PFSK-1 (cell line): Measurements from ENCODE around the gene PPM1L.

Experiments used
- FOXP2 ChIP-seq: optimal IDR thresholded peaks from 2 replicates; pipeline ENCODE3; 2011; ENCODE audit warnings: borderline replicate concordance, control low read depth, inconsistent platforms; ENCODE audit not compliant: insufficient read depth; ENCODE audit errors: extremely low read length, extremely low read depth
- POLR2AphosphoS5 ChIP-seq: IDR thresholded peaks from 2 replicates; pipeline ENCODE4 v1.6.1; 2012; ENCODE audit warnings: low read depth, mild to moderate bottlenecking, control low read depth, low read length, moderate library complexity
- REST ChIP-seq, 2 experiments: IDR thresholded peaks; 2 replicates each; pipeline versions ENCODE4 v1.6.1 to v1.8.0; 2011 to 2012; ENCODE audit warnings: low read depth in 2 of 2, low read length in 2 of 2, control low read depth in 1 of 2, inconsistent platforms in 1 of 2, mild to moderate bottlenecking in 1 of 2, moderate library complexity in 1 of 2; ENCODE audit not compliant: insufficient read depth in 1 of 2
- SIN3A ChIP-seq: IDR thresholded peaks from 2 replicates; pipeline ENCODE4 v1.6.1; 2012; ENCODE audit warnings: mild to moderate bottlenecking, low read length, moderate library complexity, borderline replicate concordance; ENCODE audit not compliant: insufficient read depth
- TAF1 ChIP-seq: IDR thresholded peaks from 2 replicates; pipeline ENCODE4 v1.6.1; 2012; ENCODE audit warnings: low read length, control low read depth, borderline replicate concordance; ENCODE audit not compliant: insufficient read depth

GRCh38 chr3:160831401-160831800, 75.4 kb downstream of the PPM1L start:
- TF ChIP-seq TAF1 (no peak), SIN3A (no peak), POLR2AphosphoS5 (no peak), REST (IDR thresholded peaks at IDR 0.05; ENCODE audit: insufficient read depth in 1 of 2, low read depth in 2 of 2, low read length in 2 of 2) (no peak), FOXP2 (no peak)
